ENCODE data around the gene CYP8B1. TPM values are rescaled to one million over a fixed set of nuclear protein-coding genes. Genes with fewer than 3 reads are reported as not detected.

Gene CYP8B1, protein sequence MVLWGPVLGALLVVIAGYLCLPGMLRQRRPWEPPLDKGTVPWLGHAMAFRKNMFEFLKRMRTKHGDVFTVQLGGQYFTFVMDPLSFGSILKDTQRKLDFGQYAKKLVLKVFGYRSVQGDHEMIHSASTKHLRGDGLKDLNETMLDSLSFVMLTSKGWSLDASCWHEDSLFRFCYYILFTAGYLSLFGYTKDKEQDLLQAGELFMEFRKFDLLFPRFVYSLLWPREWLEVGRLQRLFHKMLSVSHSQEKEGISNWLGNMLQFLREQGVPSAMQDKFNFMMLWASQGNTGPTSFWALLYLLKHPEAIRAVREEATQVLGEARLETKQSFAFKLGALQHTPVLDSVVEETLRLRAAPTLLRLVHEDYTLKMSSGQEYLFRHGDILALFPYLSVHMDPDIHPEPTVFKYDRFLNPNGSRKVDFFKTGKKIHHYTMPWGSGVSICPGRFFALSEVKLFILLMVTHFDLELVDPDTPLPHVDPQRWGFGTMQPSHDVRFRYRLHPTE
- not detected in 2 replicates for total RNA-seq

DNA sequence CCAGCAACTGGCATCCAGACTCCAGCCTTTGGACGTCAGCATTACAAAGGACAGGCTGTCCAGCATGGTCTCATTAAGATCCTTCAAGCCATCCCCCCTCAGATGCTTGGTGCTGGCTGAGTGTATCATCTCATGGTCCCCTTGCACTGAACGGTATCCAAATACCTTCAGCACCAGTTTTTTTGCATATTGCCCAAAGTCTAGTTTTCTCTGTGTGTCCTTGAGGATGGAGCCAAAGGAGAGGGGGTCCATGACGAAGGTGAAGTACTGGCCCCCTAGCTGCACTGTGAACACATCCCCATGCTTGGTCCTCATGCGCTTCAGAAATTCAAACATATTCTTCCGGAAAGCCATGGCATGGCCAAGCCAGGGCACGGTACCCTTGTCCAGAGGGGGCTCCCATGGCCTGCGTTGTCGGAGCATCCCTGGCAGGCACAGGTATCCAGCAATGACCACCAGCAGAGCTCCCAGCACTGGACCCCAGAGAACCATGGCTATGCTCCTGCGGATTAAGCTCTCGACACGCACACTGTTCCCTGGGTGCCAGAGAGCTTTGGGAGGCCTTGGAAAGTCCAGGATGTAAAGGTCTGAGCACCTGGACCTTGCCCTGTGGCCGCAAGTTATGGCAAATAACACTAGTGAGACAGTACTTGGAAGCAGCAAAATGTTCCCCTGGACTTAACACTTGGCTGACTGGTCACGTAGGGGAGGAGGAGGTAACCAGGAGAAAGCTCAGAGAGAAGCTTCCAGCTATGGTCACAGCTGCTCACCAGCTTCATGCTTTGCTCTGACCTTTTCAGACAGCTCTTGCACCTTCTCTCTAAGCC, at the start of gene CYP8B1:
Gene CYP8B1, minus strand, starts transcription at position 555 of the 827 bp plus-strand sequence. Its CDS starts 63 bp downstream, at position 492.

DNA sequence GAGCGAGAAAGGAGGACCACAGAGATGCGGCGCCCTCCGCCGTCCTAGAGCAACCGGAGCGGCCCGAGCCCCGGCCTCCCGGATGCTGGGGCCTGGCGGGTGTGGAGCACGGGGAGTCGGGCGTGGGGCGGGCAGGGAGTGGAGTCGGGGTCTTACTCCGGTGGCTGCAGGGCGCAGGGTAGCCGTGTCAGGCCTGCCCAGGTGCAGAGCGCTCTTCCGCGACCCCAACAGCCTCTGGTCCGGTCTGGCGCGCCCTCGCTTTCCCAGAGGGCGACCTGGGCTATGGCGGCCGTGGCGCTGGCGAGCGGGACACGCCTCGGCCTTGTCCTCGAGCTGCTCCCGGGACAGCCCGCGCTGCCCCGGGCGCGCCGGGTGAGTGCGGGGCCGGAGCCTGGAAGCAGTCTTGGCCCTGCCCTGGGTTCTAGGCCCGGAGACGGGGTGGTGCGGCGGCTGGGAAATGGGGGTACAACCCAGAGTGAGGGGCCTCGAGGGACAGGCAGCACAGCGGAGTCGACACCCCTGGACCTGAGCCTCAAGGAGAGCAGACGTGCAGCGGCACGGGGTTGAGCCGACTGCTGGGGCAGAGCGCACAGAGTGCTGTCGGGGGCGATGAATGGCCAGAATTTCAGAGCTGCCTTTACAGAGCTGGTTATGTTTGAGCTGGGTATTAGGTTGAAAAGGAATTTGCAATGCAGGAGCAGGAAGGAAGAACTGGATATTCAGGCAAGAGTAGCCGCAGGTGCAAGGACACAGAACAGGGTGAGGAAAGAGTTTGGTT, 30.6 kb upstream of the CYP8B1 start, which contains the start of gene ZNF662:
Gene ZNF662, plus strand, starts transcription at position 73 of the 778 bp plus-strand sequence. CDS start 1,973 bp downstream, outside the sequence.

Other genes with a start within 250 kb of the CYP8B1 start
- 7.2 and 16.9 TPM in 2 replicates for gene ZBTB47, start 222.2 kb downstream of the CYP8B1 start, total RNA-seq
- gene KLHL40, start 190.3 kb downstream of the CYP8B1 start, total RNA-seq, result not detected in 2 replicates
- not detected in 2 replicates for gene HHATL, start 173.1 kb downstream of the CYP8B1 start, total RNA-seq
- under 0.01 and 0.64 TPM in 2 replicates for gene CCDC13, start 102.6 kb downstream of the CYP8B1 start, total RNA-seq
- gene HIGD1A, start 71.4 kb downstream of the CYP8B1 start, total RNA-seq, result 212 and 219 TPM in 2 replicates
- gene ACKR2, start 66.4 kb downstream of the CYP8B1 start, total RNA-seq, result 0.96 and 1.7 TPM in 2 replicates
- gene ZNF662, start 30.3 kb upstream of the CYP8B1 start, total RNA-seq, result 0.96 and 1.1 TPM in 2 replicates
- 0.48 and 2.6 TPM in 2 replicates for gene GASK1A, start 103.4 kb upstream of the CYP8B1 start, total RNA-seq
- 6.3 and 9.8 TPM in 2 replicates for gene POMGNT2, start 230.2 kb upstream of the CYP8B1 start, total RNA-seq

Data from tracheal epithelial cell (primary cell).